HG03520 (cell line): ENCODE measurements around the gene RRAS.

Experiments
- ATAC-seq: cut with Tn5 transposase; IDR thresholded peaks from one replicate; pipeline ENCODE4 v1.9.1; 2021; ENCODE audit warnings: mild to moderate bottlenecking, moderate library complexity; ENCODE audit not compliant: unreplicated experiment

RRAS gene

DNA sequence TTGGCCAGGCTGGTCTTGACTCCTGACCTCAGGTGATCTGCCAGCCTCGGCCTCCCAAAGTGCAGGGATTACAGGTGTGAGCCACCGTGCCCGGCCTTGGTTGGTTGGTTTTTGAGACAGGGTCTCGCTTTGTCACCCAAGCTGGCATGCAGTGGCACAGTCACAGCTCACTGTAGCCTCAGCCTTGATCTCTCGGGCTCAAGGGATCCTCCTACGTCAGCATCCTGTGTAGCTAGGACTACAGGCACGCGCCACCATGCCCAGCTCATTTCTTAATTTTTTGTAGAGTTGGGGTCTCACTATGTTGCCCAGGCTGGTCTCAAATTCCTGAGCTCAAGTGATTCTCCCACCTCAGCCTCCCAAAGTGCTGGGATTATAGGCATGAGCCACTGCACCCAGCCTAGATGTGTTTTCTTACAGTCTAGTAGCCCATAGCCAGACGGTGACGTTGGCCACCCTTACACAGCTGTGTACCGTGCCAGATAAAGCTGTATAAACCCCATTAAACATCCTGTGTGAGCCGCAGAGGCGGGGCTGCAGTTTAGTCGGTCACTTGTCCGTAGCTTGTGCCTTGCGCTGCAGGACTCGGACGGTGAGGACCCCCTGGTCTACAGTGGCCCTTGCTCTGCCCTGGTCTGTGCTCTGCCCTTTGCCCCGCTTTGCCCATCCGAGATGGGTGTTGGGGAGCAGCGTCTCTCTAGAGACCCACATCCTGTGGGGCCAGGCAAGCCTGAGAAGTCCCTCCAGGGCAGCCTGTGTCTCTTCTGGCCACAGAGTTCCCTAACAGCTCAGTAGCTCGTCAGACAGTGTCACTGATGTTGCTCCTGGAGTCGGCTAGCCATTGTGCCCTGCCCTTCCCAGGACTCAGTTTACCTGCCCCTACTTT is 15.9 kb upstream of the RRAS start:
- ATAC-seq, result no peak

DNA sequence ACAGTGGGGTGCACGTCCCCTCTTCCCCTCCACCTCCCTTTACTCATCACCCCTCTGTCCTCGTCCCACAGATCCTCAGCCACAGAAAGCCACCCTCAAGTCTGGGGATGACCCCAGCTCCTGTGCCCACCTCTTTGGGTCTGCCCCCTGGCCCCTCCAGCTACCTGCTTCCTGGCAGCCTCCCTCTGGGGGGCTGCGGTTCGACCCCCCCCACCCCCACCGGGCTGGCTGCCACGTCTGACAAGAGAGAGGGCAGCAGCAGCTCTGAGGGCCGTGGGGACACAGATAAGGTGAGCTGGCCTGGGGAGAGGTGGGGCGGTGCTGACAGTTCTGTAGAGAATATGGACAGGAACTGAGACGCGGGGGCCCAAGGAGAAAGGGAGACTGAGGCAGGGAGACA is 14.6 kb upstream of the RRAS start:
- no peak for ATAC-seq

DNA sequence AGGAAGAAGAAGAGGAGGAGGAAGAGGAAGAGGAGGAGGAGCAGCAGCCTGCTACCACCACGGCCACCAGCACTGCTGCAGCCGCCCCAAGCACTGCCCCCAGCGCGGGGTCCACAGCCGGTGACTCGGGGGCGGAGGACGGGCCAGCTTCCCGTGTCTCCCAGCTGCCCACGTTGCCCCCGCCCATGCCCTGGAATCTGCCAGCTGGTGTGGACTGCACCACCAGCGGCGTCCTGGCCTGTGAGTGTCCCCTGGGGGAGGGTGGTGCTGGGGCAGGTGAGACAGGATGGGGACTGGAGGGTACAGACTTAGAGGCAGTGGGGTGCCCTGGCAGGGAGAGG is 13.5 kb upstream of the RRAS start:
- no peak for ATAC-seq

DNA sequence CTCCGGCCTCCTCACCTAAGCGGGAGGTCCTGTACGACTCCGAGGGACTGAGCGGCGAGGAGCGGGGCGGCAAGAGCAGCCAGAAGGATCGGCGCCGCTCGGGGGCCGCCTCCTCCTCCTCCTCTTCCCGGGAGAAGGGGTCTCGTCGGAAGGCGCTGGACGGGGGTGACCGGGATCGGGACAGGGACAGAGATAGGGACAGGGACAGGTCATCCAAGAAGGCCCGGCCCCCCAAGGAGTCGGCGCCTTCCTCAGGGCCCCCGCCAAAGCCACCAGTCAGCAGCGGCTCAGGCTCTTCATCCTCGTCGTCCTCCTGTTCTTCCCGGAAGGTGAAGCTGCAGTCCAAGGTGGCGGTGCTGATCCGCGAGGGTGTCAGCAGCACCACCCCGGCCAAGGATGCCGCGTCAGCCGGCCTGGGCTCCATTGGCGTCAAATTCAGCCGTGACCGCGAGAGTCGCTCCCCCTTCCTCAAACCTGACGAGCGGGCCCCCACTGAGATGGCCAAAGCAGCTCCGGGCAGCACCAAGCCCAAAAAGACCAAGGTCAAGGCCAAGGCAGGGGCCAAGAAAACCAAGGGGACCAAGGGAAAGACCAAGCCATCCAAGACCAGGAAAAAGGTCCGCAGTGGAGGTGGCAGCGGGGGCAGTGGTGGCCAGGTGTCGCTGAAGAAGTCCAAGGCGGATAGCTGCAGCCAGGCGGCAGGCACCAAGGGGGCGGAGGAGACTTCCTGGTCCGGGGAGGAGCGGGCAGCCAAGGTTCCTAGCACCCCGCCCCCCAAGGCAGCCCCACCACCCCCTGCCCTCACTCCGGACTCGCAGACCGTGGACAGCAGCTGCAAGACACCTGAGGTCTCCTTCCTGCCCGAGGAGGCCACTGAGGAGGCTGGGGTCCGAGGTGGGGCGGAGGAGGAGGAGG is 12.9 kb upstream of the RRAS start:
- ATAC-seq, result no peak

DNA sequence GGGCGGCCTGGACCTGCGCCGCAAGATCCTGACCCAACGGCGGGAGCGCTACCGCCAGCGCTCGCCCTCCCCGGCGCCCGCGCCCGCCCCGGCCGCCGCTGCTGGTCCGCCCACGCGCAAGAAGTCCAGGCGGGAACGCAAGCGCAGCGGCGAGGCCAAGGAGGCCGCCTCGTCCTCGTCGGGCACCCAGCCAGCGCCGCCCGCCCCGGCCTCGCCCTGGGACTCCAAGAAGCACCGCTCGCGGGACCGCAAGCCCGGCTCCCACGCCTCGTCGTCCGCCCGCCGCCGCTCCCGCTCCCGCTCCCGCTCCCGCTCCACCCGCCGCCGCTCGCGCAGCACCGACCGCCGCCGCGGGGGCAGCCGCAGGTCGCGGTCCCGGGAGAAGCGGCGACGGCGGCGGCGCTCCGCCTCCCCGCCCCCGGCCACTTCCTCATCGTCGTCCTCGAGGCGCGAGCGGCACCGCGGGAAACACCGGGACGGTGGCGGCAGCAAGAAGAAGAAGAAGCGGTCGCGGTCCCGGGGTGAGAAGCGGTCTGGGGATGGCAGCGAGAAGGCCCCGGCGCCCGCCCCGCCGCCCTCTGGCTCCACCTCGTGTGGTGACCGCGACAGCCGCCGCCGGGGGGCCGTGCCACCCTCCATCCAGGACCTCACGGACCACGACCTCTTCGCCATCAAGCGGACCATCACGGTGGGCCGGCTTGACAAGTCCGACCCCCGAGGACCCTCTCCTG is 12.0 kb upstream of the RRAS start:
- ATAC-seq, result no peak

DNA sequence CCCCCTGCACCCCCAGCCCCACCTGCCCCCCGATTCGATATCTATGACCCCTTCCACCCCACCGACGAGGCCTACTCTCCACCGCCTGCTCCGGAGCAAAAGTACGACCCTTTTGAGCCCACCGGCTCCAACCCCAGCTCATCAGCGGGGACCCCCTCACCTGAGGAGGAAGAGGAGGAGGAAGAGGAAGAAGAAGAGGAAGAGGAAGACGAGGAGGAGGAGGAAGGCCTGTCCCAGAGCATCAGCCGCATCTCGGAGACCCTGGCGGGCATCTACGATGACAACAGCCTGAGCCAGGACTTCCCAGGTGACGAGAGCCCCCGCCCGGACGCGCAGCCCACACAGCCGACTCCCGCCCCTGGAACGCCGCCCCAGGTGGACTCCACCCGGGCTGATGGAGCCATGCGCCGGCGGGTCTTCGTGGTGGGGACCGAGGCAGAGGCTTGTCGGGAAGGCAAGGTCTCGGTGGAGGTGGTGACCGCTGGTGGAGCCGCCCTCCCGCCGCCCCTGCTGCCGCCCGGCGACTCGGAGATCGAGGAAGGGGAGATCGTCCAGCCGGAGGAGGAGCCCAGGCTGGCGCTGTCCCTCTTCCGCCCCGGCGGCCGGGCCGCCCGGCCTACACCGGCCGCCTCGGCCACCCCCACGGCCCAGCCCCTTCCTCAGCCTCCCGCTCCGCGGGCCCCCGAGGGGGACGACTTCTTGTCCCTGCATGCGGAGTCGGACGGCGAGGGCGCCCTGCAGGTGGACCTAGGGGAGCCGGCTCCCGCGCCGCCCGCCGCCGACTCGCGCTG is 11.3 kb upstream of the RRAS start:
- no peak for ATAC-seq

DNA sequence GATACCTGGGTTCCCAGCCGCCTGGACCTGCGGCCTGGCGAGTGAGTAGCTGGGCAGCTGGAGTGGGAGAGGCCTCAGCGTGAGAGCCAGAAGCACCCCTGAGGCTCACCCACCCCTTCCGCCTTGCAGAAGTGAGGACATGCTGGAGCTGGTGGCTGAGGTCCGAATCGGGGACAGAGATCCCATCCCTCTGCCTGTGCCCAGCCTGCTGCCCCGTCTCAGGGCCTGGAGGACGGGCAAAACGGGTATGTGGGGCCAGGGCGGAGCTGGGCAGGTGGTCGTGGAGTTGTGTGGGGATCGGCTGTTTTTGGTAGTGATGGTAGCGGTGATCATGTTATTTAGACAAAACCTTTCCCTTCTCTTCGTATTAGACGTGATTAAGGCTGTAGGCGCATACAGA is 6.6 kb upstream of the RRAS start:
- no peak for ATAC-seq

DNA sequence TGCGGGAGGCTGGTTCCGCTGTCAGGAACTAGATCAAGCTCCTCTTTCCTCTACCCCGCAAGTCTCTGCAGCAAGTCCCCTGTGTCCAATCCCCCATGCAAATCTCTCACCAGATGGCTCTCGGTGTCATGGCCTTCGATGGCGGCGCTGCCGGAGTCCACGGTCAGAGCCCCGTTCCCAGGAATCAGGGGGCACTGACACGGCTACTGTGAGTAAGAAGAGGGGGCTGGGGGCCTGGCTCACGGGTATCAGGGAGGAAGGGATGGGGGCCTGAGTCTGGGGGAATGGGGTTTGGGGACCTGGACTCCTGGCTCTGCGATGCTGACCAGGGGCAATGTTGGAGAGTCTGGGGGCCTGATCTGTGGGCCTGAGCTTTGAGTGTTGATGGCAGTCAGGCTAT is 6.1 kb upstream of the RRAS start:
- ATAC-seq, result no peak

DNA sequence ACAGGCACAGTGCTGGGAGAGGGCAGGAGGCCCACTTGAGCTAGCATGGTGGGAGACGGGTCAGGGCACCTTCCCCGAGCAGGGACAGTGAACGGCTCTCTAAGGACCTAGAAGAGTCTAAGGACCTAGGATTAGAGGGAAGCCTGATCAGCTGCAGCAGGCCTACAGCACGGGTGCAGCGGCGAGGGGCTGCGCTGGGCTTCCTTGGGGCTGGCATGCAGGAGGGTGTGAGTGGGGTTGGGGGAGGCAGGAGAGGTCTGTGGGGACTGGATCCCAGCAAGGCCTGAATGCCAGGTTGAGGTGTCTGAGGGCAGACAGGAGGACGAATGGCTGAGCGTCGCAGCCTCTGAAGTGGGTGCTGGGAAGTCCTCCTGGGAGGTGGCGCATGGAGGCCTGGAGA is 5.6 kb upstream of the RRAS start:
- no peak for ATAC-seq

DNA sequence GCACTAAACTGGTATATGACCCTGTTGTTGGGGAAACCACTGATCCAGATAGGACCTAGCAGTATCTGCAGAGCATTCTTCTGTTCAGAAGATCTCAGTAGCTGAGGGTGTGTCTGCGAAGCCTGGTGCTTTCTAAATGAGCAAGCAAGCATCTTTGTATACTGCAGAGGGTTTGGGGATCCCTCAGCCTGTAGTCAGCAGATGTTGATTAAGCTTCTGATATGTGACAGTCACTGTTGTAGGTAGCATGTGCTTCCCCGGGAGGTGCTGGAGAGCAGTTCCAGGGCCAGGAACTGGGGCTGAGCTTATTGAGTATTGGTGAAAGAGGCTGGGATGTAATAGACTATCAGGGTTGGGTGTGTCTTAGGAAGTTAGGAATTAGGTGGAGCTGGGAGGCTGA is 3.5 kb upstream of the RRAS start:
- no peak for ATAC-seq

DNA sequence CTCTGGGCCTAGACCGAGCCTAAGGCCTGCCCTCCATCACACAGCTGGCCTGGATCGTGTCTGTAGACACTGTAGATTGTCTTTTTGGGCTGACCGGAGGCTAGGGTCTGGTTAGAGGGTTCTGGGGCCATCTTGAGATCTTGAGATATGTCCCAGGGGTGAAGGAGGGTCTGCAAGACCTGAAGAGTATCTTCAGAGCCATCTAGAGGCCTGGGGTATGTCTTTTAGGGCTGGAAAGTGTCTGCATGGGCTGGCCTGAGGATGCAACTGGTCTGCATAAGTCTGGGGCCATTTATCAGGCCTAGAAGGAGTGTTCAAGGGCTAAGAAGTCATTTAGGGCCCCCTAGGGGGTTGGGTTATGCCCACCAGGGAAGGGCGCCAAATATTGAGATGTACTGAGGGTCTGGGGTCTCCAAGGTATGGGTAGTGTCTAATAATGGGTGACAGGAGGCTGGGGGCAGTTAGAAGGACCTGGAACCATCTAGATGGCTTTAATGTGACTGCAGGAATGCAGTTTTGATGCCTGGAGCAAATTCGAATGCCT is 2.6 kb upstream of the RRAS start:
- no peak for ATAC-seq

DNA sequence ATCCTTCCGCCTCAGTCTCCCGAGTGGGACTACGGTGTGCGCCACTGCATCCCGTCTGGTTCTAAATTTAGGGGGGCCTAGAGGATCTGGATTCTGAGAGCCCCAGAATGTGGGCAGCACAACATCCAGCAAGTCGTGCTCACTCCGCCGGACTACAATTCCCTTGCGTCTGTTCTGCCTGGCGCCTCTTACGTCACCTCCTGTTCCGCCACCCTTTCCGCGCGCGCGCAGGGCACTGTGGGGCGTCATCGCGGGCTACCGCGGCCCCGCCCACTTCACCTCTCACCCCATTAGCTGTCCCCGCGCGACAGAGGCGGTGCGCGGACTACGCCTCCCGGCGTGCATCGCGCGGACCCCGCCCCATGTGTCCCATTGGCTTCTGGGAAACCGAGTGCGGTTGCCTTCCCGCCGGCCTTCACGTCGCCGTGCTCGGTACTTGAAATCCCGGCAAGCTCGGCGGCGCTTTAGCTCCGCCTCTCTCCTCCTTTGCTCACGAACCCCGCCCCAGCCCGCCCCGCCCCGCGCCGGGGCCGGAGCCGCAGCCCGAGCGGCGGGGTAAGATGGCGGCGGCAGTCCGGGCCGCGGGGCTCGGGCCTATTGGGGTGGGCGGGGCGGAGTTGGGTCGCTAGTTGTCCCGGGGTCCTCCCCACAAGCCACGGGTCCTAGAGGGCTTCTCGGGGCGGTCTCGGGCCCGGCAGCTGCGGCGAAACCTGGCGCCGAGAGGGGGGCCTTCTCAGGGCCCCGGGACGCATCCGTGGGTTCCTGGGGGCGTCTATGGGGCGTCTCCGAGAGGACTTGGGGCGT is 1.9 kb upstream of the RRAS start, which contains the start of gene SCAF1:
Gene SCAF1 (plus strand): TSS at position 522 of the 804 bp plus-strand sequence. CDS start 2,818 bp downstream, outside the sequence.
- peak; percentile 52 for ATAC-seq

DNA sequence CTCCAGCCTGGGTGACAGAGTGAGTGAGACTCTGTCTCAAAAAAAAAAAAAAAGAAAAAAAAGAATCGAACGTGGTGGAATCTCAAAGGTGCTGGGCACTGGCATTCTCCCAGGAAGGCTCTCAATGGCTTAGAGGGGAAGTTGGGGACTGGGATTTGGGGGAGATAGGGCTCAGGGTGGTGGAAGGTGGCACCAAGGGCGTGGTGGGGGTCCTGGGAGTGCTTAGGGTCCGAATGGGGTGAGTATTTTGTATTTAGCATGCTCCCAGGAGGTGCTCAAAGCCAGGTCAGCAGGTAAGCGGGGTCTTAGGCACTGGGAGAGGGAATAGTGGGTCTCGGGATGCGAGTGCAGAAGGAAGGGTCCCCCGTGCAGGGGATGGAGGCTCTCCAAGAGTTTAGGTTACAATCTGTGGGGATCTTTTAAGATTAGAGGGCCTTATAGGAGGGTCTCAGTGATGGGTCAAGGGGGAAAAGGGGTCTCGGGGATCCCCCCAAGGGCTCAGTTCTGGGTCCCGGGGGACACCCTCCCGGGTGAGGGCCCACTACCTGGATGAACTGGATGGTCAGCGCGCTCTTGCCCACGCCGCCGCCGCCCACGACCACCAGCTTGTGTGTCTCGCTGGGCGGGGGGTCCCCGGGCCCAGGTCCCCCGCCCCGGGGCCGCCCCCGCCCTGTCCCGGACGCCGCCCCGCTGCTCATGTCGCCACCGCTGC is 386 bp downstream of the RRAS start:
- no peak for ATAC-seq

DNA sequence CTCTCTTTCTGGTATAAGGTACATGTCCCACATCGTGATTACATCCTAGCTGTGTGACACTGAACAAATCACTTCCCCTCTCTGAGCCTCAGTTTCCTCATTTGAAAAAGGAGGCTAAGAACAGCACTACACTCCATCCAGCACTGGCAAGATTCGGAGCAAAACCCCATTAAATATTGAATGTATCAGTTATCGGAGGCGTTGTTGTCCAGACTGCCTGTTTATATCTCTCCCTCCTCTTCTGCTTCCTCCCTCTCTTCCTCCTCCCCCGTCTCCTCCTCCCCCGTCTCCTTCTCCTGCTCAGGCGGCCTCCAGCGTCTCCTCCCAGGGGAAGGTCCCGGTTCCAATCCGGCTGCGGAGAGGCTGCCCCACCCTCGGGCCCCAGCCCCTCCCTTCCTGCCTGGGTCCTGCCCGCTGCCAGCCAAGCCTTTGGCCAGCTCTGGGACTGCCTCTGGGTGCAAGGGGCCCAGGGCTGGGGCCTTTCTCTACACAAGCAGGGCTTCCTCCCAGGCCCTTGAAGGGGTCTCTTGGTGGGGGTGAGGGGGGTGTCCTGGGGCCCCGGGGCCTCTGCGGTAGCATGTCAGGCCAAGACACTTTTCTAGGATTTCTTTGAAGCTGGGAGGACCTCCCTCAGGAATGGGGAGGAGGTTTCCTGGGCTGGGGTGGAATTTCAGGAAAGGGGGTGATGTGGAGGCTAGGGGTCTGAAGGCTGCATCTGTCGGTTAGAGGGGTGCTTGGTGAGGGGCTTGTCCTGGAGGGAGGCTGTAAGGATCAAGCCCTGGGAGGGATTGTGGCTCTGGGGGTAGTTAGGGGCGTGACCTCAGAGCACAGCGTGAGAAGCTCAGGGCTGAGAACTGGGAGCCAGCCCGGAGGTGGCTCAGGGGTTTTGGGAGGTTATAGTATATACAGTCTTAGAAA is 1.9 kb downstream of the RRAS start:
- no peak for ATAC-seq

DNA sequence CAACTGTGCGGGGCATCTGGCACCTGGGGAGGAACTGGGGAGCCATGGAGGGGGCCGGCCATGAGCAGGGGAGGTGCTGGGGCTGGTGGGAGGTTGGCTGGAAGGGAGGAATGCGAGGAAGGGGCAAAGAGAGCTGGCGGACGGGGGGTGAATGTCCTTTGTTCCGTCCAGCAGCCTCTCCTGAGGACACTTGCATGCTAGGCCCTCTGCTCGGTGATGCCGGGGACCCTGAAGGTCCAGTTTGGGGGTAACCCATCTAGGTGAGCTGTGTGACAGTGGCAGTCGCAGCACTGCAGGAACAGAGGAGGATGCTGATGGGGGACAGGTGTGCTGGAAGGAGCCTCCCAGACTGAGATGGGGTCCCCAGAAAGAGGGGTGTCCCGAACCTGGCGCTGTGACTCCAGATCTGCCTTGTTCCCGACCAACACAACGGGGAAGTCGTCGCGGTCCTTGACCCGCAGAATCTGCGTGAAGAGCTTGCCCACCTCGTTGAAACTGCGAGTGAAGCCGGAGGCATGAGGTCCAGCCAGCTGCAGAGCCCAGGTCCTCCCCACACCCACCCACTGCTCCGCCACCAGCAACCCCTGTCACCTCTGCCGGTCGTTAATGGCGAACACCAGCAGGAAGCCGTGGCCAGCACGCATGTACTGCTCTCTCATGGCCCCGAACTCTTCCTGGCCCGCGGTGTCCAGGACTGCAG is 3.6 kb downstream of the RRAS start:
- ATAC-seq, result no peak

DNA sequence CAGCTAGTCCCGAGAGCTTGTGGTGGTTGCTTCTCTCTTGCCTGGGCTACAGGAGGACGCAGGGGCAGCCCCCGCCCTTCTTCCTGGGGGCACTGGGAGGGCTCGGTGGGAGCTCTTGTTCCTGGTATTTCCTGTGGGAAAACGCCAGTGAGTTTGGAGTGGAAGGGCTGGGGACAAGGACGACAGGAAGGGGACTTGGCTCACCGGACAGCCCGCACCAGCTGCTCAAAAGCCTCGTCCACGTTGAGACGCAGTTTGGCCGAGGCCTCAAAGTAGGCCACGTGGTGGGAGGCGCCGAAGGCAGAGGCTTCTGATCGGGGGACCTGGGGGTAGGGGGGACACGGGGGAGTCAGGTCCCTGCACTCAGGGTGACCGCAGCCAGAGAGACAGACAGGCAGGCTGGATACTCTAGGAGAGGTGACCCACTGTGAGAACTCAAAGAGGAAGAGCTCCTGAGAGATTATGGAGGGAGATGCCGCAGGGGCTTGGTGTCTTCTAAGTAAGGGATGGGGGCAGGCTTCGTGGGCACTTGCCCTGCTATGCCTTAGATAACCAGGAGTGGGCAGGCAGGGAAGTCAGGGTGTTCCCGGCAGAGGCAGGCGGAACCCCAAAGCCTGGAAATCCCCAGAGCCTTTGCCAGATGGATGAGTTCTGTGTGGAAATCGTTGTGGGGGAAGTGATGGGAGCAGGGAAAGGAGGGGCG is 4.3 kb downstream of the RRAS start:
- ATAC-seq, result no peak
